Omental fat pad (tissue), 4 donors: Measurements from ENCODE around the gene AKAP6. TPM values are rescaled to one million over a fixed set of nuclear protein-coding genes. Genes with fewer than 3 reads are reported as not detected.

ENCODE experiments used
- ATAC-seq: fragments of 150-250 bp; one replicate; pipeline ENCODE4 v1.9.1; 2016; ENCODE audit warnings: mild to moderate bottlenecking, moderate library complexity; ENCODE audit not compliant: low FRiP score
- DNase-seq: peaks from one replicate; pipeline ENCODE4 v3.0.0-alpha.2; 2019; ENCODE audit warnings: low spot score
- total RNA-seq, 4 donors: library from RNA; depleted of rRNA; stranded (reverse); fragments of >200 nt; gene quantifications; one replicate each; pipeline ENCODE4 v1.1.0, GENCODE V29; 2016
- TF ChIP-seq, protein P1 (sequence below), 3 donors: fragments of 450-650 bp; IDR thresholded peaks; one replicate each; pipeline ENCODE4 v1.5.1; 2016 to 2017; ENCODE audit warnings: antibody characterized with exemption in 3 of 3, mild to moderate bottlenecking in 3 of 3, moderate library complexity in 2 of 3

Gene AKAP6
- total RNA-seq, 4 donors from 2014 or later, result 3.3 to 8.7 (median 5.2) TPM

DNA sequence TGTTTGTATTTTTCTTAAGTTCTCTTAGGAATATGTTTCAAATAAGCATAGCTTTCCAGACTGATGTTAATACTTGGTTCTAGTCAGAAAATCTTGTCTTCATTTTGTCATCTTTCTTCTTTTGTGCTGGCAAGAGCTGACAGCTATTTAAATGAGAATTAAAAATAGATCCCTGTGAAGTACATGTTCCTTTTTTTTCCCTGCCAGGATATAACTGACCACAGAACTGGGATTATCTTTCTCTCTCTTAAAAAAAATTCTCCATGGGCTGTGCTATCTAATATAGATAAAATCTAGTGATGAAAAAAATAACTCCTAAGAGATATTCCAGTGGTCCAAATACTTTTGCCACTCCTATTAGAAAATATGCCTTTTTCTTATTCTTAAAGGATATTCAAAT is 163.4 kb downstream of the AKAP6 start:
- DNase-seq (no peak), ATAC-seq (no peak)
- TF ChIP-seq, protein P1, sequence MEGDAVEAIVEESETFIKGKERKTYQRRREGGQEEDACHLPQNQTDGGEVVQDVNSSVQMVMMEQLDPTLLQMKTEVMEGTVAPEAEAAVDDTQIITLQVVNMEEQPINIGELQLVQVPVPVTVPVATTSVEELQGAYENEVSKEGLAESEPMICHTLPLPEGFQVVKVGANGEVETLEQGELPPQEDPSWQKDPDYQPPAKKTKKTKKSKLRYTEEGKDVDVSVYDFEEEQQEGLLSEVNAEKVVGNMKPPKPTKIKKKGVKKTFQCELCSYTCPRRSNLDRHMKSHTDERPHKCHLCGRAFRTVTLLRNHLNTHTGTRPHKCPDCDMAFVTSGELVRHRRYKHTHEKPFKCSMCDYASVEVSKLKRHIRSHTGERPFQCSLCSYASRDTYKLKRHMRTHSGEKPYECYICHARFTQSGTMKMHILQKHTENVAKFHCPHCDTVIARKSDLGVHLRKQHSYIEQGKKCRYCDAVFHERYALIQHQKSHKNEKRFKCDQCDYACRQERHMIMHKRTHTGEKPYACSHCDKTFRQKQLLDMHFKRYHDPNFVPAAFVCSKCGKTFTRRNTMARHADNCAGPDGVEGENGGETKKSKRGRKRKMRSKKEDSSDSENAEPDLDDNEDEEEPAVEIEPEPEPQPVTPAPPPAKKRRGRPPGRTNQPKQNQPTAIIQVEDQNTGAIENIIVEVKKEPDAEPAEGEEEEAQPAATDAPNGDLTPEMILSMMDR (IDR thresholded peaks at IDR 0.05), result no peak

DNA sequence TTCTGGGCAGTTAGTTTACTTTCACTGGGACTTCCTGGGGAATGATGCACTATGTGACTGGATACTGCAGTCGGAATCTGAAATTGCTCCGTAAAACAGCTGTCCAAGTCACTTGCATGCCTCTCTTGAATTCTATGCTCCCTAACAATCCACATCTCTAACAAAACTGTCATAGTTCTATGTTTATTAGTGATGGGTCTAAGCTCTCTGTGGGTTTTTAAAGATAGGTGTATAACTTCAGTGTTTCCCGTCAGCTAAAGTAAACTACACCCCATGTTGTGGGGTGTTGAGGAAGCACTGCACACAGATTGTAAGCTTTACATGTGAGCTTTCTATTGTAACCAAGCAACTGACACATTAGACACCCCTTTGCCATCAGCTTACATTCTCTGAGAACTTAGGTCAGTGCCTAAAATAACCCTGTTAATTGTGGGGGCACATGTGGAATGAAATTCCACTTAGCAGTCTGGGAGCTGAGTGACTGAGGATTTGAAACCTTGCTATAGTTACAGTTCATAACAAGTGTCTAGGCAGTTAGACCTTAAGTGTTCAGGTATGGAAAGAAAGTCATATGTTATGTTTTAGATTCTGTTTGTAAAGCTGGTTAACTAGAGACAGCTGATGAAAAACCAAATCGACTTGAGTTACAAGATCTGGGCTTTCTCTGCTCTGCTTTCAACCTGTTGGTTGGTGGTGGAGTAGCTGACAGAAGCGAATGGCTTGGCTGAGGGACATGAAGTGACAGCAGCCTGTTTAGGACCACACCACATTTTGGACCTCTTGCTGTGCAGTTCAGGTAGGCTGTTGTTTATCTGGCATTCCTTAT is 165.7 kb downstream of the AKAP6 start:
- TF ChIP-seq, protein P1 (IDR thresholded peaks at IDR 0.05), result no peak
- no peak for ATAC-seq

DNA sequence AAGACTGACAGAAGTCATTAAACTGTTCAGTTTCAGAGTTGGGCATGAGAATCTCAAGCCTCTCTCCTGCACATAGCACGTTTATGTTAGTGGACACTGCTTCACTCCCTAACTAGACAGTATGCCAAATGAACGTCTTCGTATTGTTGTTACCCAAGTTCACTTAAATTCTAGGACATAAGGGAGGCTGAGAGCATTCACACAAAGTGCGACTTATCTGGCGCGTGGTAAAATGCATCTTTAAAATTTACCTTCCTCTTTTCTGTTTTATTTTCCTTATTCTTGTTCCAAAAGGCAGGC is 166.3 kb downstream of the AKAP6 start:
- no peak for ATAC-seq
- TF ChIP-seq, protein P1 (IDR thresholded peaks at IDR 0.05), result no peak

More for the DNA sequence above, 165.7 kb downstream of the AKAP6 start:
- no peak for DNase-seq

DNA sequence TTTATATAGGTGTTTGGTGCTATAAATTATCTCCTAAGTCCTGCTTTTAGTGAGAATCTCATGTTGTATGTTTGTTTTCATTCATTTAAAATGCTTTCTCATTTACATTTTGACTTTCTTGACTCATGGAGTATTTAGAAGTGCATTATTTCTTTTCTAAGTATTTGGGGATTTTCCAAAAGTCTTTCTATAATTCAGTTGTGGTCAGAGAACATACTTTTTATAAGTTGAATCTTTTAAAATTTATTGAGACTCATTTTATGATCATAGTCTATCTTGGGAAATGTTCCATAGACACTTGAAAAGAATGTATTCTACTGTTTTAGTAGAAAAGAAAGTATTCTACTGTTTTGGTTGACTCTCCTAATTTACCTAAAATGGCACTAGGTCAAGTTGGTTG is 168.2 kb downstream of the AKAP6 start:
- DNase-seq (no peak), ATAC-seq (no peak)
- TF ChIP-seq, protein P1 (IDR thresholded peaks at IDR 0.05), result no peak

More for the DNA sequence above, 166.3 kb downstream of the AKAP6 start:
- no peak for DNase-seq

DNA sequence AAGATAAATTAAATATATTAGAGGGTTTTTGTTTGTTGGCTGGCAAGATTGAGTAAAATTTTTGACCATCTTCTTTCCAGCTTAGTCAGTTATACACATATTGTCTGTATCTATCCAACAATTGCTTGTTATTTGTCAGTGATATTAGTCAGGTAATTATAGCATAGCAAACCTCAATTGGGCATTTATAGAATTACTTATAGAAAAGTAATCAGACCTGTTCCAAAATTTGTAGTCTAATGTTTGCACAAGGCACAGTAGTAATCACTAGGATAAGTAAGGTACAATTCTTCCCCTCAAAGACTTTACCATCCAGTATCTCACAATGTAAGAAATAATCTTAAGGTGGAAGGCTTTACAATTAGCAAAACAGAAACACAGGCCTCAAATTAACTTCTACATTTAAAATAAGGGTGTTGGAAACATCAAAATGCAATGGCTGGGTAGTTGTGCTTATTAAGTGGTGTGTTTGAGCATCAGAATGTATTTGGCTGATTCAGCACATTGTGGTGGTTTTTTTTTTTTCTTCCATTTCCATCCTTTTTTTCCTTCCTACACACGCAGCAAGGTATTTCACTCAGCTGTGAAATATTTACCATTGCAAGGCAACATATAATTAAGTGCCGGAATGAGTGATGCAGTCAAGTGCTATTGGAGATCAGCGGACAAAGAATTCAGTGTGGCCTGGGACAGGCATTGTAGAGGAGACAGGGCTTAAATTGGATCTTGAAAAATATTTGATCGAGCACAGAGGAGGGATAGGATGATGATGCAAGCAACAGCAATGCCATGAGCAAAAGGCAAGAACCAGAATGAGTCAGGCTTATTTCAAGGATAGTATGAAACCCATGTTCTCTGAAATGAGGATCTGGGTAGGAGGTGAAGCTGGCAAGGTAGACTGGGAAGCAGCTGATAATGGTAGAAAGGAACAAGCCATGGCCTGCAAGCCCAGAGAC is 178.2 kb downstream of the AKAP6 start:
- DNase-seq (no peak), ATAC-seq (peak; percentile 29)
- TF ChIP-seq, protein P1 (IDR thresholded peaks at IDR 0.05), result no peak

DNA sequence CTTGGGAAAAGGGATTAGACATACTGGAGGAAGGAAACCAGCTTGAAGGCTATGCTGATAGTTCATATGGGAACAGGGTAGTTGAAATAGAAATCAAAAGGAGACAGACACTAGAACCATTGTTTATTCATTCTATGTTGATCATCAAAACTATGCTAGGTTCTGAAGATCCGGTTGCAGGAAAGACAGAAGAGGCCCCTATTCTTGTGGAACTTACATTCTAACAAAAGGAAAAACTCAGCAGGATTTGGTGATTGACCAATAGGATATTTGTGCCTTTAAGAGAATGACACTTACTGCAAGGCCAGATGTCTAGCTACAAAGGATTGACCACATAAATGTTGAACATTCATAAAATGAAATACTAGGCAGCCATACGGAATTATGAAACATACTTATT is 179.2 kb downstream of the AKAP6 start:
- ATAC-seq (no peak), DNase-seq (no peak)
- TF ChIP-seq, protein P1 (IDR thresholded peaks at IDR 0.05), result no peak
